AG04450 (cell line): ENCODE data around the gene PLPPR4. TPM values are rescaled to one million over a fixed set of nuclear protein-coding genes. Genes with fewer than 3 reads are reported as not detected.
"Not testable (repeated sequence)": the region's sequence is repeated elsewhere in the genome, so short reads cannot be mapped to it uniquely, and the experiment has no call there.

Experiments
- CTCF ChIA-PET: fragments of 300-600, 350-600 bp; formaldehyde crosslinking; extraction: SDS; loops from one replicate; lab custom pipeline; 2022; ENCODE audit warnings: antibody characterized with exemption, inconsistent platforms; lab: Charles Lee
- POLR2A ChIA-PET: fragments of 350-600 bp; formaldehyde crosslinking; extraction: SDS; loops from one replicate; lab custom pipeline; 2021; ENCODE audit warnings: antibody characterized with exemption, inconsistent platforms; lab: Yijun Ruan, JAX
- DNase-seq: peaks from one replicate; pipeline ENCODE4 v3.0.0-alpha.2; 2011; ENCODE audit warnings: low read depth, low spot score
- H3K27ac ChIP-seq: one replicate; pipeline ENCODE4 v1.5.1; 2012; ENCODE audit warnings: low read depth, low read length, control low read depth
- H3K27me3 ChIP-seq: one replicate; pipeline ENCODE4 v1.6.0; 2012; ENCODE audit warnings: low read length; ENCODE audit not compliant: control insufficient read depth, insufficient read depth
- H3K4me3 ChIP-seq: 2 replicates; pipeline ENCODE4 v1.5.1; 2011; ENCODE audit warnings: mild to moderate bottlenecking, low read depth, low read length, control low read depth
- H3K9me3 ChIP-seq: 2 replicates; pipeline ENCODE4 v1.5.1; 2012; ENCODE audit warnings: low read length; ENCODE audit not compliant: control insufficient read depth, insufficient read depth
- CTCF ChIP-seq: IDR thresholded peaks from 2 replicates; pipeline ENCODE4 v1.5.1; 2011; ENCODE audit warnings: low read depth, low read length, control low read depth, inconsistent platforms
- polyA plus RNA-seq: library from polyadenylated mRNA; depleted of rRNA; stranded (reverse); fragments of >200 nt; gene quantifications from 2 replicates; pipeline ENCODE4 v1.2.3, GENCODE V29; 2011

PLPPR4 gene
- polyA plus RNA-seq, 1 experiment = 5.9 TPM

GRCh38 chr1:99271249-99271648 is 7.0 kb downstream of the PLPPR4 start:
- H3K27ac ChIP-seq = no peak overlapping the region
- H3K4me3 ChIP-seq = no peak overlapping the region
- no peak for DNase-seq
- ChIA-PET CTCF (no interaction called here), POLR2A (no interaction called here)
- no peak for TF ChIP-seq CTCF
- no peaks in the 10 kb centered on the region for H3K9me3 ChIP-seq
- no peaks in the 10 kb centered on the region for H3K27me3 ChIP-seq

- Histone ChIP-seq H3K27ac (no peak overlapping the region), H3K9me3 (no peaks in the 10 kb centered on the region), H3K4me3 (no peak overlapping the region), H3K27me3 (no peaks in the 10 kb centered on the region)
- DNase-seq = no peak
- ChIA-PET POLR2A (no interaction called here), CTCF (no interaction called here)
- TF ChIP-seq CTCF = no peak
These were observed 12.8 kb downstream of the PLPPR4 start for GRCh38 chr1:99277066-99277465.

- H3K4me3 ChIP-seq = no peak overlapping the region
- no peaks in the 10 kb centered on the region for H3K27me3 ChIP-seq
- TF ChIP-seq CTCF = no peak
- ChIA-PET POLR2A (no interaction called here), CTCF (no interaction called here)
- no peak for DNase-seq
- H3K9me3 ChIP-seq = no peaks in the 10 kb centered on the region
- H3K27ac ChIP-seq = no peak overlapping the region
These were observed 15.2 kb downstream of the PLPPR4 start for GRCh38 chr1:99279525-99279924.

- ChIA-PET CTCF (no interaction called here), POLR2A (no interaction called here)
- no peaks in the 10 kb centered on the region for H3K9me3 ChIP-seq
- H3K27me3 ChIP-seq = no peaks in the 10 kb centered on the region
- TF ChIP-seq CTCF = no peak
- H3K4me3 ChIP-seq = no peak overlapping the region
- H3K27ac ChIP-seq = no peak overlapping the region
- no peak for DNase-seq
These were observed 16.8 kb downstream of the PLPPR4 start for GRCh38 chr1:99281105-99281504.

- Histone ChIP-seq H3K9me3 (no peaks in the 10 kb centered on the region), H3K27me3 (no peaks in the 10 kb centered on the region), H3K4me3 (no peak overlapping the region), H3K27ac (no peak overlapping the region)
- ChIA-PET CTCF (interaction anchor here (0.6 kb wide), 1 partner anchor 424 kb away, joined by 4 read pairs; no protein-coding TSS in a partner anchor), POLR2A (no interaction called here)
- TF ChIP-seq CTCF = no peak
- no peak for DNase-seq
These were observed 18.2 kb downstream of the PLPPR4 start for GRCh38 chr1:99282536-99282935.

GRCh38 chr1:99283521-99283920 is 19.2 kb downstream of the PLPPR4 start:
- DNase-seq, H3K27me3 ChIP-seq, H3K27ac ChIP-seq, H3K9me3 ChIP-seq, POLR2A ChIA-PET, H3K4me3 ChIP-seq: not testable (repeated sequence)
- CTCF ChIA-PET = interaction anchor here (1.1 kb wide), 1 partner anchor 25 kb away, joined by 3 read pairs; no protein-coding TSS in a partner anchor
